Sigmoid colon (tissue), 7 donors: ENCODE data around the gene FIGN. TPM values are rescaled to one million over a fixed set of nuclear protein-coding genes. Genes with fewer than 3 reads are reported as not detected.

Experiments used
- DNase-seq: peaks from one replicate; pipeline ENCODE4 v3.0.0-alpha.2; 2019
- H3K27ac ChIP-seq, 4 donors: fragments of 200-600 bp; sonication (generic); one replicate each; pipeline ENCODE4 v1.5.1; 2016 to 2019; ENCODE audit warnings: mild to moderate bottlenecking in 1 of 4
- H3K27me3 ChIP-seq, 3 donors: fragments of 200-600 bp; sonication (generic); one replicate each; pipeline ENCODE4 v1.5.1; 2019; ENCODE audit warnings: mild to moderate bottlenecking in 1 of 3
- H3K36me3 ChIP-seq, 4 donors: fragments of 200-600 bp; sonication (generic); one replicate each; pipeline ENCODE4 v1.5.1; 2016 to 2019
- H3K4me1 ChIP-seq, 4 donors: fragments of 200-600 bp; sonication (generic); one replicate each; pipeline ENCODE4 v1.5.1; 2017 to 2019
- H3K4me3 ChIP-seq, 4 donors: fragments of 200-600 bp; sonication (generic); one replicate each; pipeline ENCODE4 v1.5.1; 2017 to 2019; ENCODE audit warnings: mild to moderate bottlenecking in 2 of 4, moderate library complexity in 1 of 4
- H3K9me3 ChIP-seq, 4 donors: fragments of 200-600 bp in 3 of 4; sonication (generic) in 3 of 4; one replicate each; pipeline versions ENCODE4 v1.5.1 to v1.6.1; 2013 to 2019
- CTCF ChIP-seq, 4 experiments: fragments of 450-650 bp in 3 of 4; fragments of 200-600 bp in 1 of 4; IDR thresholded peaks; one replicate each; pipeline ENCODE4 v1.5.1; 2016 to 2019; ENCODE audit warnings: antibody characterized with exemption in 4 of 4, mild to moderate bottlenecking in 3 of 4, moderate library complexity in 2 of 4
- EP300 ChIP-seq, 4 donors: sonication (generic); formaldehyde crosslinking; IDR thresholded peaks; one replicate each; pipeline ENCODE4 v1.6.1; 2017; ENCODE audit warnings: antibody characterized with exemption in 4 of 4
- POLR2A ChIP-seq, 2 donors: fragments of 450-650 bp; IDR thresholded peaks; one replicate each; pipeline ENCODE4 v1.6.1; 2016; ENCODE audit warnings: antibody characterized with exemption in 2 of 2, mild to moderate bottlenecking in 2 of 2, moderate library complexity in 2 of 2
- POLR2AphosphoS5 ChIP-seq, 4 donors: sonication (generic); formaldehyde crosslinking; IDR thresholded peaks; one replicate each; pipeline ENCODE4 v1.6.1; 2017; ENCODE audit warnings: antibody characterized with exemption in 4 of 4
- WGBS, 2 donors: extraction: QIAGEN DNeasy Blood & Tissue Kit; methylation state at CpG; one replicate each; pipeline ENCODE4 v1.1.7; 2013; 5-methylcytosine and 5-hydroxymethylcytosine counted together
- intact Hi-C: fragments of 100-400 bp; cut with DNase I; formaldehyde crosslinking; loops from one replicate; pipeline ENCODE4 v1.15.1; 2023
- polyA plus RNA-seq, 3 donors: library from polyadenylated mRNA; stranded (reverse); fragments of 200-250 nt; gene quantifications; one replicate each; pipeline ENCODE4 v1.2.3, GENCODE V29; 2013
- total RNA-seq, 4 donors: library from RNA; depleted of rRNA; stranded (reverse); fragments of >200 nt; gene quantifications; one replicate each; pipeline ENCODE4 v1.1.0, GENCODE V29; 2016
- donor health status: healthy with polysubstance abuse.
- donor health status: Bipolar disorder and iron deficiency.
- donor health status: healthy.

Gene FIGN
- total and polyA plus RNA-seq, 7 donors = under 0.01 to 8.0 (median 3.7) TPM; not detected in 1

- Histone ChIP-seq H3K27ac (no peak overlapping the region), H3K27me3 (no peaks in the 10 kb centered on the region), H3K4me1 (peaks cover 0 to 6% (median 1%) of the 10 kb centered on the region in 4 donors), H3K36me3 (no peaks in the 10 kb centered on the region), H3K4me3 (no peak overlapping the region), H3K9me3 (no peaks in the 10 kb centered on the region)
- 60 to 62% methylated on average over 2 of the region's 2 CpGs for WGBS, 2 donors
- TF ChIP-seq POLR2A (IDR thresholded peaks at IDR 0.05) (no peak), POLR2AphosphoS5 (IDR thresholded peaks at IDR 0.05) (no peak), EP300 (IDR thresholded peaks at IDR 0.05) (no peak), CTCF (IDR thresholded peaks at IDR 0.05) (no peak)
- intact Hi-C loops = no loop called here
- no peak for DNase-seq
Observed at GRCh38 chr2:163595028-163595427, 140.8 kb downstream of the FIGN start.

GRCh38 chr2:163594497-163594896, 141.3 kb downstream of the FIGN start:
- WGBS, 2 donors = 81 to 87% methylated on average over 3 of the region's 3 CpGs
- Histone ChIP-seq H3K27ac (no peak overlapping the region), H3K9me3 (no peaks in the 10 kb centered on the region), H3K4me1 (peaks cover 0 to 6% (median 0%) of the 10 kb centered on the region in 4 donors), H3K4me3 (no peak overlapping the region), H3K36me3 (no peaks in the 10 kb centered on the region), H3K27me3 (no peaks in the 10 kb centered on the region)
- TF ChIP-seq POLR2AphosphoS5 (IDR thresholded peaks at IDR 0.05) = no peak
- TF ChIP-seq POLR2A (IDR thresholded peaks at IDR 0.05) = no peak
- no peak for TF ChIP-seq CTCF (IDR thresholded peaks at IDR 0.05)
- no peak for TF ChIP-seq EP300 (IDR thresholded peaks at IDR 0.05)
- intact Hi-C loops = no loop called here
- DNase-seq = no peak

GRCh38 chr2:163593982-163594381, 141.8 kb downstream of the FIGN start:
- intact Hi-C loops = no loop called here
- TF ChIP-seq CTCF (IDR thresholded peaks at IDR 0.05) (no peak), EP300 (IDR thresholded peaks at IDR 0.05) (no peak), POLR2AphosphoS5 (IDR thresholded peaks at IDR 0.05) (no peak)
- no peak for DNase-seq
- no peaks in the 10 kb centered on the region for H3K27me3 ChIP-seq
- H3K4me3 ChIP-seq = no peak overlapping the region
- H3K36me3 ChIP-seq = no peaks in the 10 kb centered on the region
- 78 to 83% methylated on average over 6 of the region's 6 CpGs for WGBS, 2 donors
- H3K27ac ChIP-seq = no peak overlapping the region
- H3K4me1 ChIP-seq = peaks cover 0 to 6% (median 0%) of the 10 kb centered on the region in 4 donors
- no peaks in the 10 kb centered on the region for H3K9me3 ChIP-seq

GRCh38 chr2:163592954-163593622, 142.7 kb downstream of the FIGN start:
- no peak for TF ChIP-seq EP300 (IDR thresholded peaks at IDR 0.05)
- TF ChIP-seq POLR2A (IDR thresholded peaks at IDR 0.05) = no peak
- TF ChIP-seq CTCF (IDR thresholded peaks at IDR 0.05) = no peak
- no peak for TF ChIP-seq POLR2AphosphoS5 (IDR thresholded peaks at IDR 0.05)

GRCh38 chr2:163591461-163591860, 144.3 kb downstream of the FIGN start:
- Histone ChIP-seq H3K36me3 (no peaks in the 10 kb centered on the region), H3K9me3 (no peaks in the 10 kb centered on the region), H3K27me3 (no peaks in the 10 kb centered on the region), H3K4me1 (peaks cover 0 to 6% (median 0%) of the 10 kb centered on the region in 4 donors), H3K4me3 (no peak overlapping the region), H3K27ac (no peak overlapping the region)
- DNase-seq = no peak
- WGBS, 2 donors = 77 to 88% methylated on average over 3 of the region's 3 CpGs
- TF ChIP-seq EP300 (IDR thresholded peaks at IDR 0.05) (no peak), CTCF (IDR thresholded peaks at IDR 0.05) (no peak), POLR2A (IDR thresholded peaks at IDR 0.05) (no peak), POLR2AphosphoS5 (IDR thresholded peaks at IDR 0.05) (no peak)
- intact Hi-C loops = no loop called here

More at GRCh38 chr2:163592954-163593622, 142.7 kb downstream of the FIGN start:
- no peaks in the 10 kb centered on the region for H3K36me3 ChIP-seq
- no peak overlapping the region for H3K27ac ChIP-seq
- H3K4me1 ChIP-seq = peaks cover 0 to 6% (median 0%) of the 10 kb centered on the region in 4 donors
- H3K27me3 ChIP-seq = no peaks in the 10 kb centered on the region
- WGBS, 2 donors = 70 to 72% methylated on average over 6 of the region's 6 CpGs
- H3K9me3 ChIP-seq = no peaks in the 10 kb centered on the region
- intact Hi-C loops = no loop called here
- no peak overlapping the region for H3K4me3 ChIP-seq
- no peak for DNase-seq
